Thoracic aorta (tissue), 2 donors: ENCODE measurements around the gene GALNT6. TPM values are rescaled to one million over a fixed set of nuclear protein-coding genes. Genes with fewer than 3 reads are reported as not detected.
A peak's percentile ranks its signal among the peaks of the same experiment; 100 is the strongest.

Experiments used
- ATAC-seq: fragments of 150-250 bp; one replicate; pipeline ENCODE4 v1.8.0; 2017; ENCODE audit warnings: low read depth; ENCODE audit not compliant: insufficient number of reproducible peaks, low FRiP score
- DNase-seq: peaks from one replicate; pipeline ENCODE4 v3.0.0-alpha.2; 2020; ENCODE audit warnings: low spot score
- H3K27ac ChIP-seq, 2 donors: fragments of 200-600 bp; sonication (generic); 1 replicate in 1 of 2; 2 replicates in 1 of 2; pipeline ENCODE4 v1.5.1; 2016; ENCODE audit warnings: mild to moderate bottlenecking in 2 of 2, moderate library complexity in 2 of 2
- H3K27me3 ChIP-seq: fragments of 200-600 bp; sonication (generic); replicated peaks from 2 replicates; pipeline ENCODE4 v1.6.0; 2016; ENCODE audit warnings: mild to moderate bottlenecking; ENCODE audit not compliant: insufficient read depth
- H3K36me3 ChIP-seq: fragments of 200-600 bp; sonication (generic); one replicate; pipeline ENCODE4 v1.5.1; 2016
- H3K4me1 ChIP-seq, 2 donors: fragments of 200-600 bp; sonication (generic); 1 replicate in 1 of 2; 2 replicates in 1 of 2; pipeline versions ENCODE4 v1.5.1 to v1.6.0; 2016; ENCODE audit warnings: low read depth in 2 of 2, mild to moderate bottlenecking in 1 of 2; ENCODE audit not compliant: control insufficient read depth in 1 of 2
- H3K4me3 ChIP-seq: fragments of 200-600 bp; sonication (generic); 2 replicates; pipeline ENCODE4 v1.5.1; 2016; ENCODE audit warnings: mild to moderate bottlenecking
- H3K9me3 ChIP-seq: fragments of 200-600 bp; sonication (generic); 2 replicates; pipeline ENCODE4 v1.5.1; 2016
- CTCF ChIP-seq: fragments of 200-600 bp; sonication (generic); IDR thresholded peaks from one replicate; pipeline ENCODE4 v1.5.1; 2019; ENCODE audit warnings: antibody characterized with exemption
- total RNA-seq, 2 donors: library from RNA; depleted of rRNA; stranded (reverse); fragments of >200 nt; gene quantifications; one replicate each; pipeline versions ENCODE4 v1.1.0 to v1.2.3, GENCODE V29; 2016

GALNT6 gene
- total RNA-seq, 2 donors from 2014 or later: 9.9 to 11.5 TPM

- no peak for TF ChIP-seq CTCF
- Histone ChIP-seq H3K27ac (no peak overlapping the region), H3K9me3 (no peaks in the 10 kb centered on the region), H3K27me3 (no peaks in the 10 kb centered on the region), H3K36me3 (no peaks in the 10 kb centered on the region), H3K4me3 (no peak overlapping the region), H3K4me1 (no peaks in the 10 kb centered on the region)
- ATAC-seq: no peak
- no peak for DNase-seq
These were observed 33.7 kb downstream of the GALNT6 start for GRCh38 chr12:51357374-51358047.

- Histone ChIP-seq H3K4me1 (no peaks in the 10 kb centered on the region), H3K4me3 (no peak overlapping the region), H3K27me3 (no peaks in the 10 kb centered on the region), H3K36me3 (no peaks in the 10 kb centered on the region), H3K9me3 (no peaks in the 10 kb centered on the region), H3K27ac (no peak overlapping the region)
- ATAC-seq: no peak
- DNase-seq: no peak
- TF ChIP-seq CTCF: peak; percentile 28
These were observed 39.2 kb downstream of the GALNT6 start for GRCh38 chr12:51351913-51352532.

- Histone ChIP-seq H3K4me1 (no peaks in the 10 kb centered on the region), H3K9me3 (no peaks in the 10 kb centered on the region), H3K36me3 (no peaks in the 10 kb centered on the region), H3K27ac (no peak overlapping the region), H3K27me3 (no peaks in the 10 kb centered on the region), H3K4me3 (no peak overlapping the region)
- TF ChIP-seq CTCF: no peak
- ATAC-seq (no peak), DNase-seq (no peak)
These were observed 42.2 kb downstream of the GALNT6 start for GRCh38 chr12:51349026-51349425.

GRCh38 chr12:51348116-51348515 is 43.1 kb downstream of the GALNT6 start:
- Histone ChIP-seq H3K36me3 (no peaks in the 10 kb centered on the region), H3K4me3 (no peak overlapping the region), H3K9me3 (no peaks in the 10 kb centered on the region), H3K27me3 (no peaks in the 10 kb centered on the region), H3K4me1 (no peaks in the 10 kb centered on the region), H3K27ac (no peak overlapping the region)
- DNase-seq (no peak), ATAC-seq (no peak)
- TF ChIP-seq CTCF: no peak

- Histone ChIP-seq H3K9me3 (no peaks in the 10 kb centered on the region), H3K4me3 (no peak within 1 kb of the TSS), H3K4me1 (peaks cover 0 to 2% of the 10 kb centered on the region in 2 donors), H3K36me3 (no peaks in the 10 kb centered on the region), H3K27me3 (no peaks in the 10 kb centered on the region), H3K27ac (no peak within 1 kb of the TSS)
- ATAC-seq (no peak), DNase-seq (no peak)
- no peak for TF ChIP-seq CTCF
These were observed 44.6 kb downstream of the GALNT6 start, which contains the start of gene CELA1 for GRCh38 chr12:51346581-51346980. CELA1 (minus strand) TSS chr12:51346679; CDS start chr12:51346638, 41 bp downstream.
